D721Med (cell line): ENCODE data around the gene PKD1L1.
"Not testable (repeated sequence)": the region's sequence is repeated elsewhere in the genome, so short reads cannot be mapped to it uniquely, and the experiment has no call there.

Experiments
- DNase-seq: peaks from one replicate; pipeline ENCODE4 v3.0.0; 2011; ENCODE audit warnings: low spot score; ENCODE audit not compliant: insufficient read length
- FAIRE-seq: peaks from 2 replicates; lab custom pipeline; 2011; peaks lifted over from hg19 to GRCh38; lab: Jason Lieb, UNC
- CTCF ChIP-seq: IDR thresholded peaks from 2 replicates; pipeline ENCODE4 v1.5.1; 2012; ENCODE audit warnings: mild to moderate bottlenecking, control low read depth; ENCODE audit not compliant: insufficient read depth; ENCODE audit errors: missing control alignments

The PKD1L1 gene

GRCh38 chr7:47982610-47983009 is 34.3 kb upstream of the PKD1L1 start:
- no peak for TF ChIP-seq CTCF
- FAIRE-seq (no peak), DNase-seq (no peak)

- DNase-seq, FAIRE-seq: not testable (repeated sequence)
Observed at GRCh38 chr7:47980648-47981047, 32.4 kb upstream of the PKD1L1 start.

GRCh38 chr7:47979832-47980181 is 31.5 kb upstream of the PKD1L1 start:
- no peak for DNase-seq
- FAIRE-seq, result no peak
- no peak for TF ChIP-seq CTCF

GRCh38 chr7:47979145-47979831 is 31.0 kb upstream of the PKD1L1 start, which contains the start of gene HUS1:
TSS of gene HUS1 (minus strand) at chr7:47979615. CDS start at chr7:47979519, 96 bp downstream.
- FAIRE-seq (no peak), DNase-seq (peak; percentile 67)
- no peak for TF ChIP-seq CTCF

GRCh38 chr7:47978790-47979144 is 30.5 kb upstream of the PKD1L1 start:
- TF ChIP-seq CTCF, result no peak
- DNase-seq (no peak), FAIRE-seq (peak; percentile 21)

- TF ChIP-seq CTCF, result no peak
- DNase-seq, result no peak
- no peak for FAIRE-seq
Observed at GRCh38 chr7:47973739-47974138, 25.5 kb upstream of the PKD1L1 start.

GRCh38 chr7:47970761-47971160 is 22.5 kb upstream of the PKD1L1 start:
- FAIRE-seq (no peak), DNase-seq (no peak)
- no peak for TF ChIP-seq CTCF
